Spleen (tissue), 11 donors: ENCODE results near the gene GPR137. TPM values are rescaled to one million over a fixed set of nuclear protein-coding genes. Genes with fewer than 3 reads are reported as not detected.

Experiments used
- DNase-seq: peaks from one replicate; pipeline ENCODE4 v3.0.0-alpha.2; 2020
- H3K27ac ChIP-seq, 8 donors: fragments of 200-600 bp; sonication (generic) in 7 of 8; 1 replicate in 4 of 8; 2 replicates in 4 of 8; pipeline versions ENCODE4 v1.5.0 to v1.8.0; 2016 to 2021; ENCODE audit warnings: inconsistent platforms in 4 of 8, mild to moderate bottlenecking in 4 of 8, moderate library complexity in 1 of 8
- H3K27me3 ChIP-seq, 7 donors: fragments of 200-600 bp; sonication (generic) in 6 of 7; replicated peaks in 1 of 7; 1 replicate in 4 of 7; 2 replicates in 3 of 7; pipeline versions ENCODE4 v1.5.0 to v1.8.0; 2016 to 2021; ENCODE audit warnings: inconsistent platforms in 3 of 7, mild to moderate bottlenecking in 1 of 7
- H3K36me3 ChIP-seq, 6 donors: fragments of 200-600 bp; sonication (generic) in 5 of 6; 1 replicate in 4 of 6; 2 replicates in 2 of 6; pipeline versions ENCODE4 v1.5.0 to v1.8.0; 2016 to 2021; ENCODE audit warnings: inconsistent platforms in 2 of 6
- H3K4me1 ChIP-seq, 6 donors: fragments of 200-600 bp; sonication (generic) in 5 of 6; 1 replicate in 3 of 6; 2 replicates in 3 of 6; pipeline versions ENCODE4 v1.5.0 to v1.8.0; 2016 to 2021; ENCODE audit warnings: inconsistent platforms in 3 of 6
- H3K4me3 ChIP-seq, 8 donors: fragments of 200-600 bp; sonication (generic) in 7 of 8; 1 replicate in 4 of 8; 2 replicates in 4 of 8; pipeline versions ENCODE4 v1.5.0 to v1.8.0; 2016 to 2021; ENCODE audit warnings: inconsistent platforms in 4 of 8, mild to moderate bottlenecking in 4 of 8, moderate library complexity in 2 of 8
- H3K9me3 ChIP-seq, 8 donors: fragments of 200-600 bp; sonication (generic) in 7 of 8; 1 replicate in 4 of 8; 2 replicates in 4 of 8; pipeline versions ENCODE4 v1.5.0 to v1.8.0; 2016 to 2021; ENCODE audit warnings: inconsistent platforms in 4 of 8
- CTCF ChIP-seq, 11 experiments: fragments of 200-600 bp in 7 of 11; fragments of 450-650 bp in 4 of 11; sonication (generic) in 4 of 11; IDR thresholded peaks in 8 of 11; conservative IDR thresholded peaks in 3 of 11; 1 replicate in 7 of 11; 2 replicates in 4 of 11; pipeline versions ENCODE4 v1.4.0 to v1.8.0; 2016 to 2021; ENCODE audit warnings: antibody characterized with exemption in 11 of 11, inconsistent platforms in 4 of 11, mild to moderate bottlenecking in 1 of 11
- POLR2A ChIP-seq, 3 donors: fragments of 450-650 bp; IDR thresholded peaks; one replicate each; pipeline ENCODE4 v1.5.1; 2017; ENCODE audit warnings: antibody characterized with exemption in 3 of 3, mild to moderate bottlenecking in 1 of 3
- POLR2AphosphoS5 ChIP-seq, 3 donors: sonication (generic); formaldehyde crosslinking; IDR thresholded peaks; one replicate each; pipeline ENCODE4 v1.5.1; 2017; ENCODE audit warnings: antibody characterized with exemption in 3 of 3
- WGBS, 5 donors: extraction: QIAGEN DNeasy Blood & Tissue Kit in 3 of 5; methylation state at CpG; one replicate each; pipeline versions ENCODE4 v1.1.5 to v1.1.7; 2013 to 2018; 5-methylcytosine and 5-hydroxymethylcytosine counted together
- intact Hi-C: fragments of 100-400 bp; cut with DNase I; formaldehyde crosslinking; loops from one replicate; pipeline ENCODE4 v1.15.0; 2023; ENCODE audit warnings: low total_unique reads
- polyA plus RNA-seq, 3 donors: library from polyadenylated mRNA; stranded (reverse); fragments of 200-250 nt; gene quantifications; one replicate each; pipeline ENCODE4 v1.2.1, GENCODE V29; 2013
- total RNA-seq, 7 donors: library from RNA; depleted of rRNA in 3 of 7; stranded (reverse); fragments of >200 nt in 3 of 7; fragmentation: NEBNext Ultra II Directional in 4 of 7; extraction: Animal tissue kit (Norgen Biotek cat#: 25700) in 4 of 7; gene quantifications; one replicate each; pipeline versions ENCODE4 v1.1.0 to v1.2.1, GENCODE V29; 2016 to 2021
- donor health status: healthy with polysubstance abuse.
- donor health status: DM: no; HTN: no; CAD: no; lungs with moderate emphysema.
- donor health status: DM: no; HTN: no; CAD: no.
- donor health status: Bipolar disorder and iron deficiency.
- donor health status: healthy.
- donor health status: DM: no; HTN: no; CAD: no.
- donor health status: DM: yes; HTN: yes; CAD: no.

The GPR137 gene
- total and polyA plus RNA-seq, 10 donors, result 13.7 to 37.2 (median 28.1) TPM

GRCh38 chr11:64304316-64305072, 18.8 kb downstream of the GPR137 start:
- intact Hi-C loops, result loop anchor here (5.0 kb wide), 1 partner anchor 102 kb away; no protein-coding TSS in a partner anchor
- peaks cover 3 to 31% (median 19%) of the 10 kb centered on the region in 7 donors for H3K27me3 ChIP-seq
- 0 to 1% (median 1%) methylated on average over 37 to 46 of the region's 46 CpGs for WGBS, 5 donors

GRCh38 chr11:64305075-64305690, 19.5 kb downstream of the GPR137 start, which contains the start of gene ESRRA:
Gene ESRRA (plus strand): TSS chr11:64305524. CDS start chr11:64307180, 1,656 bp downstream.
- 1% methylated on average over 27 to 81 of the region's 81 CpGs for WGBS, 5 donors
- H3K27me3 ChIP-seq, result peaks cover 0 to 24% (median 12%) of the 10 kb centered on the region in 7 donors
- no peaks in the 10 kb centered on the region for H3K9me3 ChIP-seq
- peaks cover 0 to 32% (median 0%) of the 10 kb centered on the region in 6 donors for H3K36me3 ChIP-seq
- peaks cover 30 to 70% (median 35%) of the 10 kb centered on the region in 6 donors for H3K4me1 ChIP-seq
- peak within 1 kb of the TSS; percentile 81 to 98 (median 94) for H3K27ac ChIP-seq
- intact Hi-C loops, result no loop called here
- TF ChIP-seq POLR2A (IDR thresholded peaks at IDR 0.05), result peak in 1 of 3 donors; percentile 69
- peak; percentile 90 for TF ChIP-seq POLR2AphosphoS5 (IDR thresholded peaks at IDR 0.05)
- no peak for TF ChIP-seq CTCF (IDR thresholded peaks at IDR 0.05 in 8 of 11, conservative IDR thresholded peaks at IDR 0.05 in 3 of 11)
- H3K4me3 ChIP-seq, result peak within 1 kb of the TSS; percentile 70 to 91 (median 80)
- DNase-seq, result peak; percentile 100

More at GRCh38 chr11:64304316-64305072, 18.8 kb downstream of the GPR137 start:
- Histone ChIP-seq H3K36me3 (peaks cover 0 to 26% (median 0%) of the 10 kb centered on the region in 6 donors), H3K27ac (peak overlapping the region; percentile 71 to 98 (median 94)), H3K4me3 (peak overlapping the region; percentile 28 to 91 (median 78)), H3K4me1 (peaks cover 37 to 72% (median 42%) of the 10 kb centered on the region in 6 donors), H3K9me3 (no peaks in the 10 kb centered on the region)
- TF ChIP-seq POLR2AphosphoS5 (IDR thresholded peaks at IDR 0.05) (peak; percentile 28 to 69 (median 52)), CTCF (IDR thresholded peaks at IDR 0.05 in 8 of 11, conservative IDR thresholded peaks at IDR 0.05 in 3 of 11) (peak; percentile 80 to 96 (median 92)), POLR2A (IDR thresholded peaks at IDR 0.05) (peak in 1 of 3 donors; percentile 22)
- DNase-seq, result peak; percentile 98

- DNase-seq, result peak; percentile 95
- Histone ChIP-seq H3K27ac (peak overlapping the region; percentile 81 to 98 (median 94)), H3K4me3 (peak overlapping the region; percentile 70 to 91 (median 80)), H3K4me1 (peaks cover 23 to 67% (median 27%) of the 10 kb centered on the region in 6 donors), H3K36me3 (peaks cover 0 to 39% (median 0%) of the 10 kb centered on the region in 6 donors), H3K27me3 (peaks cover 0 to 17% (median 4%) of the 10 kb centered on the region in 7 donors), H3K9me3 (no peaks in the 10 kb centered on the region)
- intact Hi-C loops, result no loop called here
- WGBS, 5 donors, result 0 to 1% (median 1%) methylated on average over 5 to 71 of the region's 71 CpGs
- TF ChIP-seq POLR2AphosphoS5 (IDR thresholded peaks at IDR 0.05), result peak; percentile 56 to 70 (median 62)
- TF ChIP-seq CTCF (IDR thresholded peaks at IDR 0.05 in 8 of 11, conservative IDR thresholded peaks at IDR 0.05 in 3 of 11), result peak in 7 of 11 experiments; percentile 12 to 60 (median 48)
- TF ChIP-seq POLR2A (IDR thresholded peaks at IDR 0.05), result no peak
These were observed 20.3 kb downstream of the GPR137 start for GRCh38 chr11:64305691-64306562.
